WTC11 (cell line): ENCODE data around the gene DFFB. TPM values are rescaled to one million over a fixed set of nuclear protein-coding genes. Genes with fewer than 3 reads are reported as not detected.

ENCODE experiments used
- ATAC-seq: fragments of 200-7000 bp; cut with Tn5 transposase; 2 replicates; pipeline ENCODE4 v1.10.0; 2021; ENCODE audit warnings: mild to moderate bottlenecking, moderate library complexity
- CTCF ChIA-PET: fragments of 300-600 bp; sonication (Branson Sonifier 250); formaldehyde crosslinking; loops from one replicate; lab custom pipeline; 2021; ENCODE audit warnings: antibody characterized with exemption; lab: Charles Lee
- POLR2A ChIA-PET: fragments of 350-600 bp; sonication (Branson Sonifier 250); formaldehyde crosslinking; loops from one replicate; lab custom pipeline; 2021; ENCODE audit warnings: antibody characterized with exemption; lab: Charles Lee
- DNase-seq: peaks from one replicate; pipeline ENCODE4 v3.0.0; 2021; ENCODE audit warnings: low spot score
- H3K27ac Mint-ChIP-seq: 2 replicates; pipeline ENCODE4 v1.8.0; 2021; ENCODE audit warnings: mixed read lengths
- H3K27me3 Mint-ChIP-seq: 2 replicates; pipeline ENCODE4 v1.8.0; 2021; ENCODE audit warnings: low read depth, mild to moderate bottlenecking, moderate library complexity, mixed read lengths
- H3K36me3 Mint-ChIP-seq: 2 replicates; pipeline ENCODE4 v1.8.0; 2021; ENCODE audit warnings: mixed read lengths
- H3K4me1 Mint-ChIP-seq: 2 replicates; pipeline ENCODE4 v1.8.0; 2022; ENCODE audit warnings: mixed read lengths
- H3K4me3 Mint-ChIP-seq: 2 replicates; pipeline ENCODE4 v1.8.0; 2021; ENCODE audit warnings: mild to moderate bottlenecking, moderate library complexity, mixed read lengths
- H3K9me3 Mint-ChIP-seq: 2 replicates; pipeline ENCODE4 v1.8.0; 2021; ENCODE audit warnings: mixed read lengths
- CBFB ChIP-seq: sonication (generic); formaldehyde crosslinking; IDR thresholded peaks from 2 replicates; pipeline ENCODE4 v1.8.1; 2022; ENCODE audit warnings: mild to moderate bottlenecking, low read depth, missing genetic modification reagents
- GABPB1 ChIP-seq: sonication (generic); formaldehyde crosslinking; IDR thresholded peaks from 2 replicates; pipeline ENCODE4 v1.8.1; 2023; ENCODE audit warnings: mild to moderate bottlenecking, missing genetic modification reagents
- HMGA2 ChIP-seq: fragments of 250-450 bp; sonication (Bioruptor Pico); IDR thresholded peaks from 2 replicates; pipeline ENCODE4 v1.4.0; 2021; ENCODE audit warnings: mild to moderate bottlenecking, moderate library complexity
- IRF2 ChIP-seq: sonication (generic); formaldehyde crosslinking; IDR thresholded peaks from 2 replicates; pipeline ENCODE4 v1.8.0; 2022; ENCODE audit warnings: low read depth, missing genetic modification reagents, borderline replicate concordance
- KAT7 ChIP-seq: sonication (generic); formaldehyde crosslinking; IDR thresholded peaks from 2 replicates; pipeline ENCODE4 v1.8.1; 2023; ENCODE audit warnings: missing genetic modification reagents, mild to moderate bottlenecking, borderline replicate concordance
- NFE2L1 ChIP-seq: sonication (generic); formaldehyde crosslinking; IDR thresholded peaks from 2 replicates; pipeline ENCODE4 v1.8.1; 2023; ENCODE audit warnings: missing genetic modification reagents
- OVOL2 ChIP-seq: fragments of 250-450 bp; sonication (Bioruptor Pico); IDR thresholded peaks from 2 replicates; pipeline ENCODE4 v1.9.0; 2021; ENCODE audit warnings: mild to moderate bottlenecking, borderline replicate concordance
- SMAD4 ChIP-seq: sonication (generic); formaldehyde crosslinking; IDR thresholded peaks from 2 replicates; pipeline ENCODE4 v1.8.0; 2022; ENCODE audit warnings: mild to moderate bottlenecking, missing genetic modification reagents
- ZBTB21 ChIP-seq: sonication (generic); formaldehyde crosslinking; IDR thresholded peaks from 2 replicates; pipeline ENCODE4 v1.8.1; 2023; ENCODE audit warnings: mild to moderate bottlenecking, missing genetic modification reagents, borderline replicate concordance
- ZNF671 ChIP-seq: fragments of 250-450 bp; sonication (Bioruptor Pico); IDR thresholded peaks from 2 replicates; pipeline ENCODE4 v1.8.0; 2021; ENCODE audit warnings: mild to moderate bottlenecking
- total RNA-seq: library from RNA; stranded (reverse); gene quantifications from 3 replicates; pipeline ENCODE4 v1.2.3, GENCODE V29; 2021
- TF ChIP-seq, protein P1 (sequence below): sonication (generic); formaldehyde crosslinking; IDR thresholded peaks from 2 replicates; pipeline ENCODE4 v1.8.1; 2023; ENCODE audit warnings: mild to moderate bottlenecking, missing genetic modification reagents
- TF ChIP-seq, protein P2 (sequence below): sonication (generic); formaldehyde crosslinking; conservative IDR thresholded peaks from 2 replicates; pipeline ENCODE4 v1.8.1; 2023; ENCODE audit warnings: mild to moderate bottlenecking, low read depth, missing genetic modification reagents, moderate library complexity
- TF ChIP-seq, protein P3 (sequence below): sonication (generic); formaldehyde crosslinking; IDR thresholded peaks from 2 replicates; pipeline ENCODE4 v1.8.1; 2023; ENCODE audit warnings: mild to moderate bottlenecking, moderate library complexity, missing genetic modification reagents
- TF ChIP-seq, protein P4 (sequence below): fragments of 250-450 bp; sonication (Bioruptor Pico); IDR thresholded peaks from 2 replicates; pipeline ENCODE4 v1.9.0; 2021; ENCODE audit warnings: mild to moderate bottlenecking, borderline replicate concordance

DFFB gene
- total RNA-seq, 1 experiment from 2014 or later = 9.2 TPM

GRCh38 chr1:3908886-3909517 is 51.7 kb downstream of the DFFB start:
- ATAC-seq = no peak
- ChIA-PET CTCF (no interaction called here), POLR2A (no interaction called here)
- H3K4me1 Mint-ChIP-seq = 0 out of 2 replicates have a peak, but pooled peaks cover 4% of the 10 kb centered on the region
- H3K27ac Mint-ChIP-seq = no peak overlapping the region
- peaks cover 8% of the 10 kb centered on the region; the same call in 1 of the 2 replicates for H3K36me3 Mint-ChIP-seq
- H3K27me3 Mint-ChIP-seq = no peaks in the 10 kb centered on the region; the same call in 1 of the 2 replicates
- peaks cover 10% of the 10 kb centered on the region for H3K9me3 Mint-ChIP-seq
- no peak for TF ChIP-seq IRF2 (CRISPR knock-in tag)
- no peak for TF ChIP-seq ZBTB21
- TF ChIP-seq, protein P1, sequence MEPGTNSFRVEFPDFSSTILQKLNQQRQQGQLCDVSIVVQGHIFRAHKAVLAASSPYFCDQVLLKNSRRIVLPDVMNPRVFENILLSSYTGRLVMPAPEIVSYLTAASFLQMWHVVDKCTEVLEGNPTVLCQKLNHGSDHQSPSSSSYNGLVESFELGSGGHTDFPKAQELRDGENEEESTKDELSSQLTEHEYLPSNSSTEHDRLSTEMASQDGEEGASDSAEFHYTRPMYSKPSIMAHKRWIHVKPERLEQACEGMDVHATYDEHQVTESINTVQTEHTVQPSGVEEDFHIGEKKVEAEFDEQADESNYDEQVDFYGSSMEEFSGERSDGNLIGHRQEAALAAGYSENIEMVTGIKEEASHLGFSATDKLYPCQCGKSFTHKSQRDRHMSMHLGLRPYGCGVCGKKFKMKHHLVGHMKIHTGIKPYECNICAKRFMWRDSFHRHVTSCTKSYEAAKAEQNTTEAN (CRISPR knock-in tag) = no peak
- no peak for TF ChIP-seq GABPB1 (CRISPR knock-in tag)
- TF ChIP-seq SMAD4 (CRISPR knock-in tag) = no peak
- TF ChIP-seq, protein P2, sequence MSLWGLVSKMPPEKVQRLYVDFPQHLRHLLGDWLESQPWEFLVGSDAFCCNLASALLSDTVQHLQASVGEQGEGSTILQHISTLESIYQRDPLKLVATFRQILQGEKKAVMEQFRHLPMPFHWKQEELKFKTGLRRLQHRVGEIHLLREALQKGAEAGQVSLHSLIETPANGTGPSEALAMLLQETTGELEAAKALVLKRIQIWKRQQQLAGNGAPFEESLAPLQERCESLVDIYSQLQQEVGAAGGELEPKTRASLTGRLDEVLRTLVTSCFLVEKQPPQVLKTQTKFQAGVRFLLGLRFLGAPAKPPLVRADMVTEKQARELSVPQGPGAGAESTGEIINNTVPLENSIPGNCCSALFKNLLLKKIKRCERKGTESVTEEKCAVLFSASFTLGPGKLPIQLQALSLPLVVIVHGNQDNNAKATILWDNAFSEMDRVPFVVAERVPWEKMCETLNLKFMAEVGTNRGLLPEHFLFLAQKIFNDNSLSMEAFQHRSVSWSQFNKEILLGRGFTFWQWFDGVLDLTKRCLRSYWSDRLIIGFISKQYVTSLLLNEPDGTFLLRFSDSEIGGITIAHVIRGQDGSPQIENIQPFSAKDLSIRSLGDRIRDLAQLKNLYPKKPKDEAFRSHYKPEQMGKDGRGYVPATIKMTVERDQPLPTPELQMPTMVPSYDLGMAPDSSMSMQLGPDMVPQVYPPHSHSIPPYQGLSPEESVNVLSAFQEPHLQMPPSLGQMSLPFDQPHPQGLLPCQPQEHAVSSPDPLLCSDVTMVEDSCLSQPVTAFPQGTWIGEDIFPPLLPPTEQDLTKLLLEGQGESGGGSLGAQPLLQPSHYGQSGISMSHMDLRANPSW = no peak
- TF ChIP-seq, protein P3, sequence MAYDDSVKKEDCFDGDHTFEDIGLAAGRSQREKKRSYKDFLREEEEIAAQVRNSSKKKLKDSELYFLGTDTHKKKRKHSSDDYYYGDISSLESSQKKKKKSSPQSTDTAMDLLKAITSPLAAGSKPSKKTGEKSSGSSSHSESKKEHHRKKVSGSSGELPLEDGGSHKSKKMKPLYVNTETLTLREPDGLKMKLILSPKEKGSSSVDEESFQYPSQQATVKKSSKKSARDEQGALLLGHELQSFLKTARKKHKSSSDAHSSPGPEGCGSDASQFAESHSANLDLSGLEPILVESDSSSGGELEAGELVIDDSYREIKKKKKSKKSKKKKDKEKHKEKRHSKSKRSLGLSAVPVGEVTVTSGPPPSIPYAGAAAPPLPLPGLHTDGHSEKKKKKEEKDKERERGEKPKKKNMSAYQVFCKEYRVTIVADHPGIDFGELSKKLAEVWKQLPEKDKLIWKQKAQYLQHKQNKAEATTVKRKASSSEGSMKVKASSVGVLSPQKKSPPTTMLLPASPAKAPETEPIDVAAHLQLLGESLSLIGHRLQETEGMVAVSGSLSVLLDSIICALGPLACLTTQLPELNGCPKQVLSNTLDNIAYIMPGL = no peak
- TF ChIP-seq OVOL2 = no peak
- H3K4me3 Mint-ChIP-seq = no peak overlapping the region
- no peak for DNase-seq

DNA sequence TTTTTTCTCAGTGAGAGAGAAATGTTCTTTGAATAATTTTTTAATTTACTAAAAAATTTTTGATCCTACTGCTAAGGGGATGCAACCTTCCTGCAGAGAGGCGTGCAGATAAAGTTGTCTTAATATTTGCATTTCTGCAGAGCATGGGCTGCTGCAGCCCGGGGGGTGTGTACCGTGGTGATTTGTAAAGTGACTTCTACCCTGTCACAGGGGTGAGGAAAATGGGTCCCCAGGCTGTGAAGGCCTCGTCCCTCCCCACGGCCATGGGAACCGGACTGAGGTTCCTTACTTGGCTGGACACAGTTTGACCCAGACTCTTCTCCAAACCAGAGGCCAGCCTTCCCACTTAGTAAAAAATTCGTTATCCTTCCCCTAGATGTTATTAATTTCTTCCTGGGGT is 52.3 kb downstream of the DFFB start:
- peaks cover 13% of the 10 kb centered on the region for H3K9me3 Mint-ChIP-seq
- H3K4me1 Mint-ChIP-seq = 0 out of 2 replicates have a peak, but pooled peaks cover 1% of the 10 kb centered on the region
- ATAC-seq = no peak
- no peak for TF ChIP-seq HMGA2 (CRISPR knock-in tag)
- TF ChIP-seq, protein P4, sequence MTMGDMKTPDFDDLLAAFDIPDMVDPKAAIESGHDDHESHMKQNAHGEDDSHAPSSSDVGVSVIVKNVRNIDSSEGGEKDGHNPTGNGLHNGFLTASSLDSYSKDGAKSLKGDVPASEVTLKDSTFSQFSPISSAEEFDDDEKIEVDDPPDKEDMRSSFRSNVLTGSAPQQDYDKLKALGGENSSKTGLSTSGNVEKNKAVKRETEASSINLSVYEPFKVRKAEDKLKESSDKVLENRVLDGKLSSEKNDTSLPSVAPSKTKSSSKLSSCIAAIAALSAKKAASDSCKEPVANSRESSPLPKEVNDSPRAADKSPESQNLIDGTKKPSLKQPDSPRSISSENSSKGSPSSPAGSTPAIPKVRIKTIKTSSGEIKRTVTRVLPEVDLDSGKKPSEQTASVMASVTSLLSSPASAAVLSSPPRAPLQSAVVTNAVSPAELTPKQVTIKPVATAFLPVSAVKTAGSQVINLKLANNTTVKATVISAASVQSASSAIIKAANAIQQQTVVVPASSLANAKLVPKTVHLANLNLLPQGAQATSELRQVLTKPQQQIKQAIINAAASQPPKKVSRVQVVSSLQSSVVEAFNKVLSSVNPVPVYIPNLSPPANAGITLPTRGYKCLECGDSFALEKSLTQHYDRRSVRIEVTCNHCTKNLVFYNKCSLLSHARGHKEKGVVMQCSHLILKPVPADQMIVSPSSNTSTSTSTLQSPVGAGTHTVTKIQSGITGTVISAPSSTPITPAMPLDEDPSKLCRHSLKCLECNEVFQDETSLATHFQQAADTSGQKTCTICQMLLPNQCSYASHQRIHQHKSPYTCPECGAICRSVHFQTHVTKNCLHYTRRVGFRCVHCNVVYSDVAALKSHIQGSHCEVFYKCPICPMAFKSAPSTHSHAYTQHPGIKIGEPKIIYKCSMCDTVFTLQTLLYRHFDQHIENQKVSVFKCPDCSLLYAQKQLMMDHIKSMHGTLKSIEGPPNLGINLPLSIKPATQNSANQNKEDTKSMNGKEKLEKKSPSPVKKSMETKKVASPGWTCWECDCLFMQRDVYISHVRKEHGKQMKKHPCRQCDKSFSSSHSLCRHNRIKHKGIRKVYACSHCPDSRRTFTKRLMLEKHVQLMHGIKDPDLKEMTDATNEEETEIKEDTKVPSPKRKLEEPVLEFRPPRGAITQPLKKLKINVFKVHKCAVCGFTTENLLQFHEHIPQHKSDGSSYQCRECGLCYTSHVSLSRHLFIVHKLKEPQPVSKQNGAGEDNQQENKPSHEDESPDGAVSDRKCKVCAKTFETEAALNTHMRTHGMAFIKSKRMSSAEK (CRISPR knock-in tag) = no peak
- TF ChIP-seq NFE2L1 (CRISPR knock-in tag) = no peak
- TF ChIP-seq, protein P2 = no peak
- no peak for TF ChIP-seq CBFB (CRISPR knock-in tag)
- TF ChIP-seq KAT7 = no peak
- TF ChIP-seq ZNF671 (CRISPR knock-in tag) = no peak
- peaks cover 9% of the 10 kb centered on the region; the same call in 1 of the 2 replicates for H3K36me3 Mint-ChIP-seq
- H3K27ac Mint-ChIP-seq = no peak overlapping the region
- CTCF ChIA-PET = no interaction called here
- POLR2A ChIA-PET = no interaction called here
- no peak overlapping the region for H3K4me3 Mint-ChIP-seq
- DNase-seq = no peak
- H3K27me3 Mint-ChIP-seq = no peaks in the 10 kb centered on the region; the same call in 1 of the 2 replicates
